ENCODE data around the gene ANXA11. TPM values are rescaled to one million over a fixed set of nuclear protein-coding genes. Genes with fewer than 3 reads are reported as not detected.

Gene ANXA11
- total and polyA plus RNA-seq, 9 of the 15 experiments (the other 6 are each of a cell fraction or from before 2014, with no cell fraction given), result 43.6 to 212 (median 109) TPM

DNA sequence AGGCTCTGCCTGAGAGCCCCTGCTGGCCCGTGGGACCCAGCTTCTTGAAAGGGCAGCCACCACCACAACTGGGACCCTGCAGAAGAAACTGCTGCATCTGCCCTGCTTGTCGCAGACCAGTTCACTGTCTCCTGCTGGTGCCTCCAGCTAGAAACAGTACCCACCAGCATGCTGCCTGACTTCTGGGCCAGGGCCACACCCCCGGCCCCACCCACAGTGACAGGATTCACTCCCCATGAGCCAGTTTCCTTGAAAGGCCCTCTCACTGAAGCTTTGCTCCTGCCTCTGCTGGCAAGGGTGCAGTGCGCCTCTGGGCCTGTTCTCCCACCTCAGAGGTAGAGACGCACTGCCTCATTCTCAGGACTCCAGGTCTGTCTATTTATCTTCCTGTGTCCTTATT is 32.4 kb downstream of the ANXA11 start (continued):
- TF ChIP-seq, protein P1, sequence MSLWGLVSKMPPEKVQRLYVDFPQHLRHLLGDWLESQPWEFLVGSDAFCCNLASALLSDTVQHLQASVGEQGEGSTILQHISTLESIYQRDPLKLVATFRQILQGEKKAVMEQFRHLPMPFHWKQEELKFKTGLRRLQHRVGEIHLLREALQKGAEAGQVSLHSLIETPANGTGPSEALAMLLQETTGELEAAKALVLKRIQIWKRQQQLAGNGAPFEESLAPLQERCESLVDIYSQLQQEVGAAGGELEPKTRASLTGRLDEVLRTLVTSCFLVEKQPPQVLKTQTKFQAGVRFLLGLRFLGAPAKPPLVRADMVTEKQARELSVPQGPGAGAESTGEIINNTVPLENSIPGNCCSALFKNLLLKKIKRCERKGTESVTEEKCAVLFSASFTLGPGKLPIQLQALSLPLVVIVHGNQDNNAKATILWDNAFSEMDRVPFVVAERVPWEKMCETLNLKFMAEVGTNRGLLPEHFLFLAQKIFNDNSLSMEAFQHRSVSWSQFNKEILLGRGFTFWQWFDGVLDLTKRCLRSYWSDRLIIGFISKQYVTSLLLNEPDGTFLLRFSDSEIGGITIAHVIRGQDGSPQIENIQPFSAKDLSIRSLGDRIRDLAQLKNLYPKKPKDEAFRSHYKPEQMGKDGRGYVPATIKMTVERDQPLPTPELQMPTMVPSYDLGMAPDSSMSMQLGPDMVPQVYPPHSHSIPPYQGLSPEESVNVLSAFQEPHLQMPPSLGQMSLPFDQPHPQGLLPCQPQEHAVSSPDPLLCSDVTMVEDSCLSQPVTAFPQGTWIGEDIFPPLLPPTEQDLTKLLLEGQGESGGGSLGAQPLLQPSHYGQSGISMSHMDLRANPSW (CRISPR knock-in tag; IDR thresholded peaks at IDR 0.05), result no peak
- no peak for TF ChIP-seq HDAC6 (IDR thresholded peaks at IDR 0.05; ENCODE audit: low read depth, low read length)
- TF ChIP-seq, protein P2, sequence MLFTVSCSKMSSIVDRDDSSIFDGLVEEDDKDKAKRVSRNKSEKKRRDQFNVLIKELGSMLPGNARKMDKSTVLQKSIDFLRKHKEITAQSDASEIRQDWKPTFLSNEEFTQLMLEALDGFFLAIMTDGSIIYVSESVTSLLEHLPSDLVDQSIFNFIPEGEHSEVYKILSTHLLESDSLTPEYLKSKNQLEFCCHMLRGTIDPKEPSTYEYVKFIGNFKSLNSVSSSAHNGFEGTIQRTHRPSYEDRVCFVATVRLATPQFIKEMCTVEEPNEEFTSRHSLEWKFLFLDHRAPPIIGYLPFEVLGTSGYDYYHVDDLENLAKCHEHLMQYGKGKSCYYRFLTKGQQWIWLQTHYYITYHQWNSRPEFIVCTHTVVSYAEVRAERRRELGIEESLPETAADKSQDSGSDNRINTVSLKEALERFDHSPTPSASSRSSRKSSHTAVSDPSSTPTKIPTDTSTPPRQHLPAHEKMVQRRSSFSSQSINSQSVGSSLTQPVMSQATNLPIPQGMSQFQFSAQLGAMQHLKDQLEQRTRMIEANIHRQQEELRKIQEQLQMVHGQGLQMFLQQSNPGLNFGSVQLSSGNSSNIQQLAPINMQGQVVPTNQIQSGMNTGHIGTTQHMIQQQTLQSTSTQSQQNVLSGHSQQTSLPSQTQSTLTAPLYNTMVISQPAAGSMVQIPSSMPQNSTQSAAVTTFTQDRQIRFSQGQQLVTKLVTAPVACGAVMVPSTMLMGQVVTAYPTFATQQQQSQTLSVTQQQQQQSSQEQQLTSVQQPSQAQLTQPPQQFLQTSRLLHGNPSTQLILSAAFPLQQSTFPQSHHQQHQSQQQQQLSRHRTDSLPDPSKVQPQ (CRISPR knock-in tag; IDR thresholded peaks at IDR 0.05; ENCODE audit: borderline replicate concordance), result no peak

DNA sequence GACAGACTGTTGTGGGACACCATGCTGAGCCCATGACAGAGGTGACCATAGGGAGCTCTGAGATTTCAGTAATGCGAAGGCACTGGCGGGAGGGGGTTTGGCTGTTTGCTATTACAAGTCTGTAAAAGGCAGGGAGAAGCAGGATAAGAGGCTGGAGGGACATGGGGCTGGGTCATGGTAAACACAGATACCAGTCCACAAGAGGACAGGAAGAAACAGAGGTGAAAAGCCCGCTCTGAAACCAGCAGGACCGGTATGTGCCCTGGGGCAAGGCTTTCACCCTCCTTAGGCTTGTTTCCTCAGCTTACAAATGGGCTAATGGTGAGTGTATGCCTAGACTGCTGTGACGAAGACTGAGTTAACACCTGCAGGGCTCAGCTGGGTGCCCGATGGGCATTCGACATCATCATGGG is 34.1 kb downstream of the ANXA11 start:
- H3K9me3 ChIP-seq (replicated peaks; ENCODE audit: control insufficient read depth, insufficient read depth, low read depth, low read length), result no peaks in the 10 kb centered on the region
- POLR2A ChIA-PET, result interaction anchor here (0.6 to 2.0 kb wide), 3 partner anchors 11 to 32 kb away, joined by 3 to 5 read pairs (median 3); no protein-coding TSS in a partner anchor
- H3K9ac ChIP-seq (ENCODE audit: insufficient read depth in 1 of 2, low read depth in 2 of 2, low read length in 2 of 2), result 0 out of 4 replicates have a peak overlapping the region, but pooled peaks of 1 of the 2 experiments have one; percentile 15
- H3K4me3 ChIP-seq, result no peak overlapping the region
- no peak overlapping the region for H3K4me2 ChIP-seq (ENCODE audit: insufficient read depth, low read length)
- 87% methylated on average over 7 of the region's 7 CpGs for WGBS (ENCODE audit: insufficient coverage, low coverage, missing lambda C conversion rate)
- no peak for TF ChIP-seq PRMT5 (CRISPR knock-in tag; IDR thresholded peaks at IDR 0.05)
- no peak for TF ChIP-seq KDM5B (IDR thresholded peaks at IDR 0.05; ENCODE audit: insufficient replicate concordance, low read depth, low read length)
- TF ChIP-seq GATAD2A (IDR thresholded peaks at IDR 0.05), result no peak
- no peak for TF ChIP-seq PHF8 (IDR thresholded peaks at IDR 0.05; ENCODE audit: borderline replicate concordance, low read length)
- TF ChIP-seq MTA3 (IDR thresholded peaks at IDR 0.05; ENCODE audit: borderline replicate concordance), result no peak
- TF ChIP-seq ZNF589 (CRISPR knock-in tag; IDR thresholded peaks at IDR 0.05; ENCODE audit: low read depth), result no peak
- no peak for TF ChIP-seq FOXP1 (CRISPR knock-in tag; IDR thresholded peaks at IDR 0.05)
- TF ChIP-seq CHD4 (IDR thresholded peaks at IDR 0.05; ENCODE audit: insufficient read depth, insufficient replicate concordance, low read depth, low read length, poor library complexity, severe bottlenecking), result no peak
- TF ChIP-seq, protein P3, sequence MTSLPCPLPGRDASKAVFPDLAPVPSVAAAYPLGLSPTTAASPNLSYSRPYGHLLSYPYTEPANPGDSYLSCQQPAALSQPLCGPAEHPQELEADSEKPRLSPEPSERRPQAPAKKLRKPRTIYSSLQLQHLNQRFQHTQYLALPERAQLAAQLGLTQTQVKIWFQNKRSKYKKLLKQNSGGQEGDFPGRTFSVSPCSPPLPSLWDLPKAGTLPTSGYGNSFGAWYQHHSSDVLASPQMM (CRISPR knock-in tag; IDR thresholded peaks at IDR 0.05), result no peak
- H3K9me1 ChIP-seq (ENCODE audit: control insufficient read depth, insufficient read depth, low read length), result peaks cover 8% of the 10 kb centered on the region
- ATAC-seq (no peak; the same call in 2 of the 3 replicates), DNase-seq (ENCODE audit: extremely low read depth in 1 of 4, low spot score in 3 of 4) (no peak), FAIRE-seq (peak; percentile 26)
- in situ Hi-C loops (cut with MboI), result no loop called here
- no TSS peak for BruUV-seq (replicated peaks)
- H2AFZ ChIP-seq (ENCODE audit: low read depth, low read length), result no peak overlapping the region
- H3K79me2 ChIP-seq (ENCODE audit: control insufficient read depth, insufficient read depth, low read length), result peaks cover 13% of the 10 kb centered on the region; the same call in 1 of the 3 replicates
- intact Hi-C loops (cut with micrococcal nuclease), result no loop called here
- H3K4me1 ChIP-seq (replicated peaks in 1 of 2; ENCODE audit: control insufficient read depth in 2 of 2, insufficient read depth in 2 of 2, low read length in 2 of 2), result peaks cover 0 to 9% of the 10 kb centered on the region in 2 experiments; a peak in 1 of 5 replicates
- H4K20me1 ChIP-seq (replicated peaks; ENCODE audit: control insufficient read depth, insufficient read depth, low read length), result peaks cover 3% of the 10 kb centered on the region; the same call in 1 of the 2 replicates
- CTCF ChIA-PET (ENCODE audit: low intra/inter-chr PET ratio), result no interaction called here
- H3K27ac ChIP-seq (ENCODE audit: extremely low read depth, low read depth, low read length), result no peak overlapping the region
- H3K27me3 ChIP-seq (ENCODE audit: control insufficient read depth in 2 of 2, insufficient read depth in 2 of 2, low read length in 2 of 2), result no peaks in the 10 kb centered on the region
- H3K36me3 ChIP-seq (ENCODE audit: control insufficient read depth, insufficient read depth, low read length), result peaks cover 68% of the 10 kb centered on the region

Data from K562 (cell line).